Neural cell (in vitro differentiated cells): ENCODE data around the gene HACE1.

Experiments used
- EP300 ChIP-seq: fragments of 450-650 bp; conservative IDR thresholded peaks from 2 replicates; pipeline ENCODE4 v1.6.1; 2014; ENCODE audit warnings: antibody characterized with exemption, mild to moderate bottlenecking, moderate library complexity; ENCODE audit not compliant: poor library complexity, severe bottlenecking
- EZH2 ChIP-seq: fragments of 200-600, 300-800 bp; shearing (Covaris generic), sonication (generic); IDR thresholded peaks from 2 replicates; pipeline ENCODE4 v1.6.1; 2014; ENCODE audit warnings: antibody characterized with exemption, low read length, borderline replicate concordance, mild to moderate bottlenecking; ENCODE audit not compliant: insufficient read depth, poor library complexity, severe bottlenecking
- MXI1 ChIP-seq: fragments of 450-650 bp; conservative IDR thresholded peaks from 2 replicates; pipeline ENCODE4 v1.6.1; 2014; ENCODE audit warnings: antibody characterized with exemption, mild to moderate bottlenecking; ENCODE audit not compliant: poor library complexity, severe bottlenecking
- POLR2AphosphoS5 ChIP-seq: IDR thresholded peaks from 2 replicates; pipeline ENCODE4 v1.6.1; 2012
- RAD21 ChIP-seq: fragments of 450-650 bp; conservative IDR thresholded peaks from 2 replicates; pipeline ENCODE4 v1.6.1; 2014; ENCODE audit warnings: antibody characterized with exemption, mild to moderate bottlenecking, moderate library complexity
- SMC3 ChIP-seq: fragments of 450-650 bp; conservative IDR thresholded peaks from 2 replicates; pipeline ENCODE4 v1.6.1; 2014; ENCODE audit warnings: antibody characterized with exemption, mild to moderate bottlenecking, moderate library complexity; ENCODE audit not compliant: poor library complexity
- TAF1 ChIP-seq: IDR thresholded peaks from 2 replicates; pipeline ENCODE4 v1.6.1; 2012; ENCODE audit warnings: low read depth
- TF ChIP-seq, protein P1 (sequence below): IDR thresholded peaks from 2 replicates; pipeline ENCODE4 v1.6.1; 2012; ENCODE audit warnings: borderline replicate concordance
- TF ChIP-seq, protein P2 (sequence below): fragments of 450-650 bp; IDR thresholded peaks from 2 replicates; pipeline ENCODE4 v1.5.1; 2014; ENCODE audit warnings: antibody characterized with exemption, mild to moderate bottlenecking, moderate library complexity; ENCODE audit not compliant: poor library complexity, severe bottlenecking

DNA sequence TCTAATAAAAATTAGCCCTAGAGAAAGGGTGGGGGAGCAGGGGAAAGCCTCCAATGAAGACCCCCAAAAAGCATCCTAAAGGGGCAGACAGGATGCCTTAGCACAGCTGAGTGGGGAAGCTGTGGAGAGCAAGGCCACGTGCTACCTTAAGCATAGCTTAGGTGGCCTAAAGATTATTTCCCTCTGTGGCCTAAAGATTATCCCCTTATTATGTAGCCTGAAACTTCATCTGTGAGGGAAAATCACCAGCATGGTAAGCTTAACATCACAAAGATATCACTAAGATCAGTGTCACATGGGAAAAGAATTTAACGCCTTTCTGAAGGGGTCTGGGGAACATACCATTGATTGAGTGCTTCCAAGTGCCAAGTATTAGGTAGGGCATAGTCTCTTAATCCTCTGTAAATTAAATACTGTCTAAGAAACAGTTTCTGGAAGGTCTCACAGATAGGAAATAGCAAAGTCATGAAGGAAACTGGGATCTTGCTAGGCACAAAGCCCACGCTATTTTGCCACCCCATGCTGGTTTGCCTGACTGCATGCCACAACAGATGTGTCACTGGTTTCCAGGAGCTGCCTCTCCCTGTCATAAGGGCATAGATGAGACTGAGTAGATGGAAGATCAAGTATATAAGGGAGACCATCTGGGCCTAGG is 170.0 kb downstream of the HACE1 start:
- TF ChIP-seq, protein P1, sequence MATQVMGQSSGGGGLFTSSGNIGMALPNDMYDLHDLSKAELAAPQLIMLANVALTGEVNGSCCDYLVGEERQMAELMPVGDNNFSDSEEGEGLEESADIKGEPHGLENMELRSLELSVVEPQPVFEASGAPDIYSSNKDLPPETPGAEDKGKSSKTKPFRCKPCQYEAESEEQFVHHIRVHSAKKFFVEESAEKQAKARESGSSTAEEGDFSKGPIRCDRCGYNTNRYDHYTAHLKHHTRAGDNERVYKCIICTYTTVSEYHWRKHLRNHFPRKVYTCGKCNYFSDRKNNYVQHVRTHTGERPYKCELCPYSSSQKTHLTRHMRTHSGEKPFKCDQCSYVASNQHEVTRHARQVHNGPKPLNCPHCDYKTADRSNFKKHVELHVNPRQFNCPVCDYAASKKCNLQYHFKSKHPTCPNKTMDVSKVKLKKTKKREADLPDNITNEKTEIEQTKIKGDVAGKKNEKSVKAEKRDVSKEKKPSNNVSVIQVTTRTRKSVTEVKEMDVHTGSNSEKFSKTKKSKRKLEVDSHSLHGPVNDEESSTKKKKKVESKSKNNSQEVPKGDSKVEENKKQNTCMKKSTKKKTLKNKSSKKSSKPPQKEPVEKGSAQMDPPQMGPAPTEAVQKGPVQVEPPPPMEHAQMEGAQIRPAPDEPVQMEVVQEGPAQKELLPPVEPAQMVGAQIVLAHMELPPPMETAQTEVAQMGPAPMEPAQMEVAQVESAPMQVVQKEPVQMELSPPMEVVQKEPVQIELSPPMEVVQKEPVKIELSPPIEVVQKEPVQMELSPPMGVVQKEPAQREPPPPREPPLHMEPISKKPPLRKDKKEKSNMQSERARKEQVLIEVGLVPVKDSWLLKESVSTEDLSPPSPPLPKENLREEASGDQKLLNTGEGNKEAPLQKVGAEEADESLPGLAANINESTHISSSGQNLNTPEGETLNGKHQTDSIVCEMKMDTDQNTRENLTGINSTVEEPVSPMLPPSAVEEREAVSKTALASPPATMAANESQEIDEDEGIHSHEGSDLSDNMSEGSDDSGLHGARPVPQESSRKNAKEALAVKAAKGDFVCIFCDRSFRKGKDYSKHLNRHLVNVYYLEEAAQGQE, result no peak
- TF ChIP-seq, protein P2, sequence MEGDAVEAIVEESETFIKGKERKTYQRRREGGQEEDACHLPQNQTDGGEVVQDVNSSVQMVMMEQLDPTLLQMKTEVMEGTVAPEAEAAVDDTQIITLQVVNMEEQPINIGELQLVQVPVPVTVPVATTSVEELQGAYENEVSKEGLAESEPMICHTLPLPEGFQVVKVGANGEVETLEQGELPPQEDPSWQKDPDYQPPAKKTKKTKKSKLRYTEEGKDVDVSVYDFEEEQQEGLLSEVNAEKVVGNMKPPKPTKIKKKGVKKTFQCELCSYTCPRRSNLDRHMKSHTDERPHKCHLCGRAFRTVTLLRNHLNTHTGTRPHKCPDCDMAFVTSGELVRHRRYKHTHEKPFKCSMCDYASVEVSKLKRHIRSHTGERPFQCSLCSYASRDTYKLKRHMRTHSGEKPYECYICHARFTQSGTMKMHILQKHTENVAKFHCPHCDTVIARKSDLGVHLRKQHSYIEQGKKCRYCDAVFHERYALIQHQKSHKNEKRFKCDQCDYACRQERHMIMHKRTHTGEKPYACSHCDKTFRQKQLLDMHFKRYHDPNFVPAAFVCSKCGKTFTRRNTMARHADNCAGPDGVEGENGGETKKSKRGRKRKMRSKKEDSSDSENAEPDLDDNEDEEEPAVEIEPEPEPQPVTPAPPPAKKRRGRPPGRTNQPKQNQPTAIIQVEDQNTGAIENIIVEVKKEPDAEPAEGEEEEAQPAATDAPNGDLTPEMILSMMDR, result no peak
- TF ChIP-seq EZH2 (no peak), POLR2AphosphoS5 (no peak), EP300 (no peak), RAD21 (no peak), SMC3 (no peak), MXI1 (no peak), TAF1 (no peak)
